Activated CD8-positive, alpha-beta memory T cell treated with anti-CD3 and anti-CD28 coated beads for 36 hours (primary cell): ENCODE results near the gene KLHL34. TPM values are rescaled to one million over a fixed set of nuclear protein-coding genes. Genes with fewer than 3 reads are reported as not detected.

Experiments
- CTCF ChIA-PET: fragments of 350-600 bp; sonication (Branson Sonifier 250); formaldehyde crosslinking; loops from one replicate; lab custom pipeline; 2021; ENCODE audit warnings: antibody characterized with exemption; lab: Charles Lee
- POLR2A ChIA-PET: fragments of 350-600 bp; sonication (Branson Sonifier 250); formaldehyde crosslinking; loops from one replicate; lab custom pipeline; 2021; ENCODE audit warnings: antibody characterized with exemption; lab: Charles Lee
- total RNA-seq, 2 experiments: library from RNA; stranded (reverse); gene quantifications; one replicate each; pipeline ENCODE4 v1.2.3, GENCODE V29; 2021

The KLHL34 gene, protein sequence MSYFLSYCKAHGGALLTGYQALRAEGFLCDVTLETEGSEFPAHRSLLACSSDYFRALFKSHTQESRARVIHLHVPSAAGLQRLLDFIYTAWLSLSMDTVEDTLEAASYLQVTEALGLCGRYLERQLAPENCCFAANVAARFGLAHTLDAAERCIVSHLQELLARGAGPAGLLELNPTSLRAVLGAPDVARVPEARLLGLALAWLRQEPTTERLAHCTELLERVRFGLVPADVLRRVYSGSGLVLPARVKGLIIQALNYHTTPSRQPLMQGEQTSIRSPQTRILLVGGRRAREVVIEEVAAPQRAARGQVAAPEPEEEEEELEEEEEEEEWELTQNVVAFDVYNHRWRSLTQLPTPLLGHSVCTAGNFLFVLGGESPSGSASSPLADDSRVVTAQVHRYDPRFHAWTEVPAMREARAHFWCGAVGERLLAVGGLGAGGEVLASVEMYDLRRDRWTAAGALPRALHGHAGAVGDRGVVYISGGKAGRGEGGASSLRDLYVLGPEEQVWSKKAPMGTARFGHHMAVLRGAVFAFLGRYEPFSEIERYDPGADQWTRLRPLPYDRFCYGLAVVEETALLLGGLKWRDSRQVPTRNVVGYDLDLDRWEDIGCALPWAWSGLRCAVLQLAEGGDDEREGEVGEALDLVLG
- under 1 TPM; 0.36 to 0.40 TPM for total RNA-seq

DNA sequence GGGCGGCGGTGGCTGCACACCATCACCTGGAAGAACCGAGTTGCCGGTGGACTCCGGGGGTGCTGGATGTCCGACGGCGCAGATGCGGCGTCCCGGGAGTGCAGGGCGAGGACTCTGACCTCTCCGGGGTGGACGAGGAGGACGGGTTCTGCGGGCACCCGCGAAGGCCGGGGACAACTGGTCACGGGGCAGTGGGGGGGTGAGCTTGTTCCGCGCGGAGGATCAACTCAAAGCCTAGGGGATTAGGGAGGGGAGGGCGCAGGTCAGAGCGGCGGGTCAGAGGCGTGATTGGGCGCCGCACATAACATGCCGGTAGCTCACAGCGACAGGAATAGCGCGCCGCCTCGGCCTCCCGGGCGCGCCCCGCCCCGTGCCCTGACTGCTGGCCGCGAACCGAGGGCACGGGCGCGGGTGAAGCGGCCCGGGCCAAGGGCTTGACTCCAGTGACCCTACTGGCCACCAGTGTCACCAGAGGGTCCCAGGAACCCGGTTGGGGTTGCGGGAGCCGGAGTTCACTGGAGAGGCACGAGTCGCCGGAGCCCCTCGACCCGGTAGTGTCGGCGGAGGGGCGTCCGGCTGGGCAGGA, at the start of gene KLHL34:
Gene KLHL34, minus strand, starts transcription at position 179 of the 586 bp plus-strand sequence. CDS start 542 bp downstream, outside the sequence.
- POLR2A ChIA-PET: no interaction called here
- CTCF ChIA-PET: no interaction called here

DNA sequence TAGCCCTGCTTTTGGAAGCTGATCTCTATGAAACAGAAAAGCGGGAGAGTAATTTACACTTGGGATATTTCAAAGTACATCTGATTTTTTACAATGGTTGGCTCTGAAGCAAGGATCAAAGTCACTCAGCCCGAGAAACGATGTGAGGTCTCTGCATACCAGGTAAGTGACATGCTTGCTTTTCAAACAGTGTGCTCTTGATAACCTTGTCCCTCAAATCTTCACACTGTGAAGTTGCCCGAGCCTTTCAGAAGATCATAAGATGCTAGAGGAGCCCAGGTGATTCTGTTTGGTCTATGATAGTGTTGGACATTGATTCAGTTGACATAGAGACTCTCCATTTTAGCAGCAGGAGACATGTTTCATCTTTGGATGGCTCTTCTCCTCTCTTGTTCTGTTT, 47.1 kb upstream of the KLHL34 start:
- CTCF ChIA-PET: no interaction called here
- POLR2A ChIA-PET: no interaction called here

DNA sequence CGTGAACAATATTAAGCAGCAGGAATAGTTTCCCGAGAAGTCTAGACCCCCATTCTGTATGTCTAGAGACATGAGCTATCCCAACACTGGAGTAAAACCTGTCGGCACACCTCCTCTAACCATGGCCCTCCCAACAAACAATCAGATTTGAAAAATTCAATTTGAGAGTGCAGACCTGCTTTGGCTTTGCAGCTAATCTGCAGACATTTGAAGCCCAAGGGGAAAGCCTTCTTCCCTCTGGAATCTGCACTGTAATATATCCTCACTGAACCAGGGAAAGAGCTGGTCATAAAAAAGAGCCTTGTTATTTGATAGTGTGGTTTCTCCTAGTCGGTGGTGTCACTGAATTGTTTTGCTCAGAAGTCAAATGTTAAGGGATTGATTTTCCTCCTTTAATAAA, 44.6 kb upstream of the KLHL34 start:
- POLR2A ChIA-PET: no interaction called here
- CTCF ChIA-PET: no interaction called here

DNA sequence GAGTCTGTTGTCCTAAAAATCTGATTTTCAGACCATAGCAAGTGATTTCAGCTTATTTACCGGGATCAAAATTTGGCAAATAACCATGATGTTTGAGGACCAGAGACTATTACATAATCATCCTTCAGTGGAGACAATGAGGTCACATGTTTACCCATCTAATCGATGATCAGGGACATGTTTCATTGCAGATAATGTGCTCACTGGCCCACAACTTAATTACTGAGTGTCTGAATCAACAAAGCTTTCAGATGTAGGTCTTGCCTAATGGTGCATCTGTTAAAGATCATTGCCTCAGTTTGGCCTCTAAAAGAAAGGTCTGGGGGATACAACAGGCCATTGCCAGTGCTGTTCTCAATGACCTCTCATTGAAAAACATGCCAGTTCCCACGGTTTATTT, 42.8 kb upstream of the KLHL34 start:
- POLR2A ChIA-PET: no interaction called here
- CTCF ChIA-PET: no interaction called here

DNA sequence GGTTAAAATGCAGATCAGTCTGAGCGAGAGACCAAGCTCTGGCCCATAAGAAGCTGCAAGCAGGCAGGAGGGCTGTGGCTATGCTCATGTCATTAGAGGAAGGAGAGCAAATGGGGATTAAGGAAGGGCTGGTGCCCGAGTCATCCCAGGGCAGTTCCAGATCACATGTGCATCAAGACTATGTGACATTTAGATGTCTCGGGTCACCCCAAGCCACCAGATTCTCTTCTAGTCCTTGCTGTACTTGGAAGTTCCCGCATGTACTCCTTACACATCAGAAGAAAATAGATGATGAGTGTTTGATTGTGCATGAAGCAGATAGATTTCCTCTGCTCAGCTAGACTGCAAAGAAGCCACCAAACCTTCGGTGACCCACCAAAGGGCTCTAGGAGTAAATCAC, 42.1 kb upstream of the KLHL34 start:
- POLR2A ChIA-PET: no interaction called here
- CTCF ChIA-PET: no interaction called here

DNA sequence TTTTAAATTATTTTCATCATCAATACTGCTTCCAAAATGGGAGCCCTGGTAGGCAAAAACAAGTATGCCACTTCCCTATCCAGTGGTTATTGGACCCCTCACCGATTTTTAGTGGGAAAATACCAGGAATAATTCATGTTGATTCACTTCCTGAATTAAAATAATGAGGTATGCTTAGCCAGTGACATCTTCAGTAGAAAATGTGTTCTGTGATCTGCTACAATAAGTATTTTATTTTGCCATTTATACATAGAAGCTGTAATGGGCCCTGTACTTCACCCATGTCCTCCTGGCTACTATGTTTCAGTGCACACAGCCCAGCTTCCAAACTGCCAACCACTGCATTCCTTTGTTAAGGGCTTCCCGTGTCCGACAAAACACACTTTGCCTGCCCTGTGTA, 41.0 kb upstream of the KLHL34 start:
- POLR2A ChIA-PET: no interaction called here
- CTCF ChIA-PET: no interaction called here

DNA sequence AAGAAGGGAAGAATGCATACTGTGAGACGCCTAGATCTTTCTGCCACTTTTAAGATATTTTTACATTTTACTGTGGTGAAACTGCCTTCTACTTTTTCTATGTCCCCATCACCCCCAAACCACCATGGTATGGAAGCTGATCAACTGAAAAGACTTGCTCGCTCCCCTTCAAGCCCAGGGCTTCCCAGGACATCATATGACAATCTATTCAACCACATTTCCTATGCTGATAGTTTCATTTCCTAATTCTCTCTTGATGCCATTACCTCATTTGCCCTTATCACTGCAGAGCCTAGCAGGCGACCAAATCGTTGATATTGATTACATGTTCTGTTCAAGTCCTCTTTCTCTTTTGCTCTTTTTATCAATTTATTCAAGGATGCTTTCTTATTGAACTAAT, 40.1 kb upstream of the KLHL34 start:
- ChIA-PET POLR2A (no interaction called here), CTCF (no interaction called here)

DNA sequence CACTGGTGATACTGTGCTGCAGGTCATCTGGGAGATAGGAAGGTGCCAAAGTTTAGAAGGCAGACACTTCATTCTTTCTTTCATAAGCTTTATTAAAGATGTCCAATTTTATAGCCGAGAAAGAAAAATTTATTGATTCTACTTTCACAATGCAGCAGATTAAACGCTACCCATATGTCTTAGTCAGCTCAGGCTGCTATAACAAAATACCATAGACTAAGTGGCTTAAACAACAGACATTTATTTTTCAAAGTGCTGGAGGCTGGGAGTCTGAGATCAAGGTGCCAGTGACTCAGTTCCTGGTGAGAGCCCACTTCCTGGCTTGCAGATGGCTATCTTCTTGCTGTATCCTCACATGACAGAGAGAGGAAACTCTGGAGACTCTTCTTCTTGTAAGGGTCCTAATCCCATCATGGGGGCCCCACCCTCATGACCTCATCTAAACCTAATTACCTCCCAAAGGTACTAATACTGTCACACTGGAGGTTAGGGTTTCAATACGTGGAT, 33.4 kb upstream of the KLHL34 start:
- CTCF ChIA-PET: no interaction called here
- POLR2A ChIA-PET: no interaction called here

DNA sequence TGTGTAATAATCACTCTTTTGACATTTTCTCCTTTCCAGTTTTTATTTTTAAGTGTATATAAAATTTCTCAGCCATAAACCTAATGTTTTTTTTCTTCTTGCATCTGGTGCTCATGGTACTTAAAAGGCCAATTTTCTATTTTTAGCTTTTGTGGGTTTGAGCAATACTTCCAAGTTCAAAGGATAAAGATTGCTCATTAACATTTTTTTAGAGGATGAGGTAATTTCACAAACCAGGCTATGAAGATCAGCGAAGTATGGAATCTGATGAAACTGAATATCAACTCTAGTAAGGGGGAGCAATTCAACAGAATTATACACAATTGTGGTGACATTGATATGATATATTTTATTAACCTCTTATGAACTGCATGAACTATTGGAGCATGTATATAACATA, 25.8 kb upstream of the KLHL34 start:
- POLR2A ChIA-PET: no interaction called here
- CTCF ChIA-PET: no interaction called here

DNA sequence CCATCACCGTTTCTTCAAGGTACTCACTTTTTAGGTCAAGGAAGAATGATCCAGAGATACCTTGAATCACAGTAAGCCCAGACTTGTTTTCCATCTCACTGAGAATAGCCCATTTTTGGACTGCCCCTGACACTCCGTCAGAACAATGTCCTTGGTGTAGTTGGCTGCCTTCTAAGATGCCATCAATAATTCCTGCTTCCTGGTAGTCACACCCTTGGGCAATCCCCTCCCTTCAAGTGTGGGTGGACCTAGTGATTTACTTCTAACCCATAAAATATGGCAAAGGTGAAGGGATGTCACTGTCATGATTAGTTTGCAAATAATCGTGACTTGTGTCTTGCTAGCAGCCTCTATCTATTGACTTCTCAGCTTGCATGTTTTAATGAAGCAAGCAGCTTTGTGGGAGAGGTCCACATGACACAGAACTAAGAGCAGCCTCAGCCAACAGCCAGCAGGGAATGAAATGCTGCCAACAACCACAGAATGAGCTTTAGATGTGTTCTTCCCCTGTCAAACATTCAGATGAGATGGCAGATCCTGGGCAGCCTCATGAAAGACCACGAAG, 20.0 kb upstream of the KLHL34 start:
- CTCF ChIA-PET: no interaction called here
- POLR2A ChIA-PET: no interaction called here

DNA sequence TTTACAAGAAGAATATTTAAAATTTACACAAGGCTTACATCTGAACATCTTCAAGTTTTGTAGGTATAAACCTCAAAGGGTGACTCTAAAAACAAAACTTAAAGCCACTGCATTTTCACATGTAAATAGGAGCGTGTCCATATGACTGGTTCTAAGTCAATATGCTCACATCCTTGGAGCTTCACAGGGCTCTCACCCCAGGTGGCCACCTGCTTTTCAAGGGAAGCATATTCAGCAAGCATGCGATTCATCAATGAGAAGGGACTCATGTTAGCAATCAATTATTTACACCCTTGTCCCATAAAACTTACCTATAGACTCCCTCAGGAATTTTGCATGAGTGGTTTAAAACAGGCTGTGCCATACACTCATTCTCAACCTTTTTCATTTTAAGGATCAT, 17.8 kb upstream of the KLHL34 start:
- POLR2A ChIA-PET: no interaction called here
- CTCF ChIA-PET: no interaction called here

DNA sequence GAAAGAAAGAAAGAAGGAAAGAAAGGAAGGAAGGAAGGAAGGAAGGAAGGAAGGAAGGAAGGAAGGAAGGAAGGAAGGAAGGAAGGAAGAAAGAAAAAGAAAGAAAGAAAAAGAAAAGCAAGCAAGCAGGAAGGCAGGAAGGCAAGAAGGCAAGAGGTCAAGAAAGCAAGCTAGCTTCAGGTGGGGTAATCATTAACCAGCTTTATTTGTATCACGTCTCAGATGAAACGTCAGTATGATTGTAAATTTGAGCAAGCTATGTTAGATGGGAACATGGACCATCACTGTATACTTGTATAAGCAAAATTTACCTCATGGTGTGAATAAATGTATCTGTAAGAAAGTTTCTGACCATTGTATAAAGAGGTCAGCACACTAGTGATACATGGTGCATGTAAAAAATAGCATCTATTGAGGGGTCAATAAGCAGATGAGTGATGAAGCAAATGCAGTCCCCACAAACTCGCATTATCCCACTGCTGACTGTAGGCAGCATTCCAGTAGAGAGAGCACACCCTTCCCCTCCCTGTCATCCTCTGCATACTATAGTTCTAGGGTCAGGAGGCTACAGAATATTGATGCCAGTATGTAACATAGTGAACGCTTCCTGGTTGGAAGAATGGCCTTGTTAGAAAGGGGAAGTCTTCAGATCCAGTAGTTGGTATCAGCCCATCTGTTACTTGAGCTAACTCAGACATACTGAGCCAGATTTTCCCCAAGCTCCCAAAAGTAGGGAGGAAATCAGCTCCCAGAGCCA, 16.5 kb upstream of the KLHL34 start:
- CTCF ChIA-PET: no interaction called here
- POLR2A ChIA-PET: no interaction called here

DNA sequence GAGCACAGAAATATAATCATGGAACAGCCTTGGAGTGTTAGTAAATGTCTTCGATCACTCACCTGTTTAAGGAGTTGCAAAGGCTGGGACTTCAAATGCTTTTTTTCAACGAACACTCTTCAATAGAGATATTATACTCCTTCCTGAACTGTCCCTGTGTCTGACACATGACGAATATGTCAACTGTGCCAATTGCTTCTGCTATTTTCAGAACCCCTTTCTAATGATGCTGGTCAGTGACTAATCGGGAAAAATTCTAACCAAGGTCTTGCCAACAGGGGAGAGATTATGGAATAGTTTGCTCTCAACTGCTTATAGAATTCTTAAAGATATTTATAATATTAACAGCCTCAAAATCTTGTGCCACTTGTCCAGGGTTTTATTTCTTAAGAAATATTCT, 8.5 kb upstream of the KLHL34 start:
- CTCF ChIA-PET: no interaction called here
- POLR2A ChIA-PET: no interaction called here

DNA sequence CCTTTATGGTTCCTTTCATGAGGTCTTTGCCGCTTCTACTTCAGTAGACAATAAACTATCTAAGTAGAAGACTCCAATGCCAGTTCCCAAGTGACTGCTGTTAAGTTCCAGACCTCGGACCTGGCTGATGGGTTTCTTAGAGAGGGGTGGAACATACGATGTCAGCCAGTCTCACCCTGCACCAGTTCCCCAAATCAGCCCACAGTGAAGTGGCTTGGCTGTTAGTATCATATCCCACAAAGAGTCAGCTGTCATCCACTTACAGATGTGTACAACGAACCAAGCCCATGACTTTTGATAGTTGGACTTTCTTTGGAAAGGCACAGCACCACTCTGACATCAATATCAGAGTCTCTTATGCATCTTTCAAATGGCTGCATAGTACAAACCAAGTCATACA, 8.1 kb upstream of the KLHL34 start:
- CTCF ChIA-PET: no interaction called here

DNA sequence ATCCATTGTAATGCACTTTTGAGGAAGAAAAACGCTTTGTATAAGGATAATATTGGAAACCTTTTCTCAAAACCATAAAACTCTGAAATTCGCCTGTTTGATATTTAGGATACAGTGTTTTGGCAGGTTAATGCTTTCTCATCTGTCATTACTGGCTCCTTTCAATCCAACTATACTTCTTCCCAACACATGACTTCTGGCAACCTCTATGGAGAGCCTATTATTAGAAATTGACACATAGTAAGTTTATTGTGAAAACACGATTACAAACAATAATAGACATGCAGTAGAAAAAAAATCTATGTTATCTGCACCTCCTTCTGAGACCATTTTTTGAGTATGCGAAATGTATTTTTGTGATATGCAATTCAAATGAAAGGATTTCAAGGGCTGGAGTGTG, 4.6 kb upstream of the KLHL34 start:
- ChIA-PET POLR2A (no interaction called here), CTCF (no interaction called here)

More for the DNA sequence above, 8.1 kb upstream of the KLHL34 start:
- POLR2A ChIA-PET: no interaction called here

DNA sequence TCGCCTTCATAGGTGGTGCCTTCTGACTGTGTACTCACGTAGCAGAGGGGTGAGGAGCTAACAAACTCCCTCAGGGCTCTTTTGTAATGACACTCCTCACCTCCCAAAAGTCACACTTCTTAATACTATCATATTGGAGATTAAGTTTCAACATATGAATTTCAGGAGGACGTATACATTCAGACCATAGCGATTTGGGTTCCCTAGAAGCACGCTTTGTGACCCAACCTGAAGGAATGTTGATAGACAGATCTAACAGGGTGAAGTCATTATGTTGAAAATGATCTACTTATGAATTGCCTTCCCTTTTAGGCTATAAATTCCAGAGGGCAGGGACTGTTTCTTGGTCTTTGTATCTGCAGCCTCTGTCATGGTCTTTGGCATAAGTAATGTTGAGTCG, 3.2 kb upstream of the KLHL34 start:
- CTCF ChIA-PET: no interaction called here
- POLR2A ChIA-PET: no interaction called here

DNA sequence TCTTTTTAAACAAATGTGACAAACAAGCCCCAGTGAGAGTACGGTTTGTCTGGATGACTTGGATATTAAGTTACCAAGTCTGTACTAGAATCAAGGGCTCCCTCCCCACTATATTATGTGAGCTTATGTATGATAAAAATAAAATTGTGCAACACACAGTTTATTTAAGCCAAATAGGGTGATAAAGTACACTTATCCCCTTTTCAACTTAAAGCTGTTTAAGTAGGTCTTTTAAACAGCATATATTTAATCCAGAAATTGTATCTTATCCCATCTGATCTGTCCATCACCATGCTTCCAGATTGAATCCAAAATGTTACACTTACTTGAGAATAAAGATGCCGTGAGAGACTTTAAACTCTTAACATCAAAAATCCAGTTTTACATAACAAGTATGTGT, 2.0 kb upstream of the KLHL34 start:
- ChIA-PET POLR2A (no interaction called here), CTCF (no interaction called here)

DNA sequence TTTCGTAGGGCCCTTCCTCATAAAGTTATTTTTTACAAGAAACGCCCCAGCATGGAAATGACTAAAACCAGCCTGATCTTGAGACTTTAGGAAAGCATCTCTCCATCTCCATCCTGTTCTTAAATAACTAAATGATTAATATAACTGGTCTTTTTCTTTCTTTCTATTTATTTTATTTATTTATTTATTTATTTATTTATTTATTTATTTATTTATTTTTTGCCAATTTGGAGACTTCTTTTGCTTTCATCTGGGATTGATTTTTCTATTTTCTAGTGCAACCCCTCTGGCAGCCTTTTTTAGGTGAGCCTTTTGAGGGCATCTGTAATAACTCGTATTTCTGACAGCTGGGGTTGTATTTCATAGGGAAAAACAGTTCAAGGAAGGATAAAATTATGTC, 1.2 kb upstream of the KLHL34 start:
- CTCF ChIA-PET: no interaction called here
- POLR2A ChIA-PET: no interaction called here

DNA sequence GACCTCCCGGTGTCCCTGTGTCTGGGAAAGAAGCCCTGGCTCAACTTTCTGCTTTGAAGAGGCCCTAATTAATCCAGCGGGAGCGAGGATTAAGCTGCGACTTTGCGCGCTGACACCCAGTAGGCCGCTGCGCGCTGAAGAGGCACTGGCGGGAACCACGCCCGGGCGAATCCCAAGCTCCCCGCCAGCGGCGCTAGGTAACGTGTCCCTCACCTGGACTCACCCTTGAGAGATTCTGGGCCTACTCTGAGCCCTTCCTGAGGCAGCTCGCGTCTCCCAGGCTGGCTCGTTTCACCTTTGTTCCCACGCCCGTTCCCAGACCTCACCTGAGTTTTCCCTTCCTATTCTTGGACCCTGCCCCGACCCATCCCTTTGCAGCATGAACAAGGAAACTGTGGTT, 616 bp upstream of the KLHL34 start:
- CTCF ChIA-PET: no interaction called here
- POLR2A ChIA-PET: no interaction called here
